ENCODE measurements around the gene IQSEC1.
"Not testable (repeated sequence)": the region's sequence is repeated elsewhere in the genome, so short reads cannot be mapped to it uniquely, and the experiment has no call there.

Gene IQSEC1

DNA sequence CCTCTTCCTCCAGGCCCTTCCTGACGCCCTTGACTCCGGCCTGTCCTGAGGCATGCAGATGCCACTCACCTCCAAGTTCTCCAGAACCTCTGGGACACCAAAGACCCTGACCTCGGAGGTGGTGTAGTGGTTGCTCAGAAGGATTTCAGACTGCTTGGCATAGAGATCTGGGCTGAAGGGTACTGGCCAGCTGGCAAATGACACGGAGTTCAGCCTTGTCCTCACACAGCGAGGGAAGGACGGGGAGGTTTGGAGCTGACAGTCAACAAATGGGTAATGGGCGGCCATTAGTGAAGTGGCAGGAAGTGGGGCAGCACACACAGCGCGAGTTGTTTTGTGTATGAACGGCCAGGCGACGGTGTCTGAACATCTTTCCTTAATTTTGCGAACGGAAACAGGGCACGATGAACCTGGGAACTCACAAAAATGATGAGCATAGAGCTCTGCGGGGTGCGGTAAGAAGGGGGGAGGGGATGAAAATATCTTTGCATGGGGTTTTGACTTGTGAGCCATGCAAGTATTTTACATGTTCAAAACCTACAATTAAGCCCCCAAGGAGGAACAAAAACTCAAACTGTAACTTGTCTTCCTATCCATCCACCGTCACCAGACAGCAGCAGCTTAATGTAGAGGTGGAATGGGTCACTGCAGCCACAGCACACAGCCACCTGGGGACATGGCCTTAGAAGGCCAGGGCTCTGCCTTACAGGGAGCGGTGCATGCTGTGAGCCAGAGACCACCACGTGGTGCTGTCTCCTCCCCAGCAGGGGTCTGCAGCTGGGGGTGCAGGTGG, 188.2 kb downstream of the IQSEC1 start:
- FAIRE-seq: no peak

DNA sequence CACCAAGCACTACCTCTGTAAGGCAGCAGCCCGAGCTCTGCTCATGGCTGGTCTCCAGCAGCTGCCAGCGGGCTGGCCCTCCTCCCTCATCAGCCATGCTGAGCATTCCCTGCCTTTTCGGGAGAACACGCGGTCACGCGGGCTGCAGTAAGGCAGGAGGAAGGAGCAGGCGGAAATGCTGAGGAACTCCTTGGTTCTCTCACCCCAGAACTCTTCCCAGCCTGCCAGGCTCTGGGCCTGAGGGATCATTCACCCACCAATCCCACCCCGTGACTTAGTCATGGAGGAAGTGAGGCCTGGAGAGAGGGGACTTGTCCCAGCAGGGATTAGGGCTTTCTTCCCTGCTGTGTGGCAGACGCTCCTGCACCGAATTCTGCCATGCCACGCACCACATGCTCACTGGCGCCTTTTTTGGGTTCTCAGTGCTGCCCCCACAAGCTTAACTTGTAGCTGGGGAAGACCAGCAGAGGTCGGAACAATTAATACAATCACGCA, 189.0 kb downstream of the IQSEC1 start:
- no peak for FAIRE-seq

DNA sequence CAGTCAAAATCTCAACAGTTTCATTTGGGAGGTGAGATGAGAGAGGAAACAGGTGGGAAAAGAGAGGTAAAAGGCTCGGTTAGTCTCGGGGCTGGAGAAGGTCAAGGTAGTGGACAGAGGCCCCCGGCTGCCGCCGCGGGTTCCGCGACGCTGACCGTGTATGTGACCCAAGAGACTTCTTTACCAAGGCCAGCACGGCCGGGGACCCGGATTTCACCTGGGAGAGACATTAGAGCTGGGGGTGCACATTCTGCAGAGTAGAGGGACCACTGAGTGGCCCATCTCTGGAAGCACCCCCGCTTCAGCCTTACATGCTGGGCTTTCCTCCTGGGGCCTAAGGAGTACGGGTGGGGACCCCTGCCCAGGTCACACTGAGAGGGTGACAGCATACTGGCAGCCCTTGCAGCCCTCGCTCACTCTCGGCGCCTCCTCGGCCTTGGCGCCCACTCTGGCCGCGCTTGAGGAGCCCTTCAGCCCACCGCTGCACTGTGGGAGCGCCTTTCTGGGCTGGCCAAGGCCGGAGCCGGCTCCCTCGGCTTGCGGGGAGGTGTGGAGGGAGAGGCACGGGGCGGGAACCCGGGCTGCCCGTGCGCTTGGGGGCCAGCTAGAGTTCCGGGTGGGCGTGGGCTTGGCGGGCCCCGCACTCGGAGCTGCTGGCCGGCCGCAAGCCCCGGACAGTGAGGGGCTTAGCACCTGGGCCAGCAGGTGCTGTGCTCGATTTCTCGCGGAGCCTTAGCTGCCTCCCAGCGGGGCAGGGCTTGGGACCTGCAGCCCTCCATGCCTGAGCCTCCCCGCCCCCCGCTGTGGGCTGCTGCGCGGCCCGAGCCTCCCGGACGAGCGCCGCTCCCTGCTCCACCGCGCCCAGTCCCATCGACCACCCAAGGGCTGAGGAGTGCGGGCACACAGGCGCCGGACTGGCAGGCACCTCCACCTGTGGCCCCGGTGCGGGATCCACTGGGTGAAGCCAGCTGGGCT, 190.6 kb downstream of the IQSEC1 start:
- no peak for FAIRE-seq

DNA sequence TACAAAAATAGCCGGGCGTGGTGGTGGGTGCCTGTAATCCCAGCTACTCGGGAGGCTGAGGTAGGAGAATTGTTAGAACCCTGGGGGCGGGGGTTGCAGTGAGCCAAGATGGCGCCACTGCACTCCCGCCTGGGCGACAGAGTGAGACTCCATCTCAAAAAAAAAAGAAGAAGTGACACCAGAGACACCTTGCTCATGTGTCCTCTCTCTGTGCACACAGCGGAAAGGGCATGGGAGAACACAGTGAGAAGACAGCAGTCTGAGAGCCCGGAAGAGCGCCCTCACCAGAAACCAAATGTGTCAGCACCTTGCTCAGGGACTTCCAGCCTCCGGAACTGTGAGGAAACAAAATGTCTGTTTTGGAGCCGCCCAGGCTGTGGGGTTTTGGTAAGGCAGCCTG, 191.4 kb downstream of the IQSEC1 start:
- not testable (repeated sequence) for FAIRE-seq

DNA sequence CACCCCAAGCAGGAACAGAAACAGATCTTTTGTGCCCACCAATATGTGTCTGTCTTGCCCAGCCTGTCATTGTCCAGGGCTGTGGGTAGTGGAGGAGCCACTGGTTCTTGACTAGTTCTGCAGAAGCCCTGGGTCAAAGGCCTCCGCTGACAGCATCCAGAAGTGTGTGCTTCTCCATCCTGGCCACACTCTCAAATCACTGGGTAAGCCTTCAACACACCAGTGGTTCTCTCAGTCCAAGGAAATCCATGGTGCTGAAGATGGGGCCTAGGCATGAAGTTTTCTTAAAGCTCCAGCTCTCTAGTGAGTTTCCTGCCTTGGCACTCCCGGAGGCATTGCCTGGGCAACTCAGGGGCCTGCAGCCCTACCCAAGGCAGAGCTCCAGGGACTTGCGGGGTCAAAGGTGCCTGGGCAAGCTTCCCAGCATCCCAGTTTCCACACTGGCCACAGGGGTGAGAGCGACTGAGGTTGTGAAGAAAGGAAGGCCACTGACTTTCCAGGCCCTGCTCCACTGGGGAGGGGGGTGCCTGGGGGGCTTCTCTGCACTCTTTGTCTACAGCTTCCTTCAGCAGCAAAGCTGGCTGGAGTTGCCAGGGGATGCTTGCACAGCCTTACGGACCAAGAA, 193.9 kb downstream of the IQSEC1 start:
- no peak for FAIRE-seq

DNA sequence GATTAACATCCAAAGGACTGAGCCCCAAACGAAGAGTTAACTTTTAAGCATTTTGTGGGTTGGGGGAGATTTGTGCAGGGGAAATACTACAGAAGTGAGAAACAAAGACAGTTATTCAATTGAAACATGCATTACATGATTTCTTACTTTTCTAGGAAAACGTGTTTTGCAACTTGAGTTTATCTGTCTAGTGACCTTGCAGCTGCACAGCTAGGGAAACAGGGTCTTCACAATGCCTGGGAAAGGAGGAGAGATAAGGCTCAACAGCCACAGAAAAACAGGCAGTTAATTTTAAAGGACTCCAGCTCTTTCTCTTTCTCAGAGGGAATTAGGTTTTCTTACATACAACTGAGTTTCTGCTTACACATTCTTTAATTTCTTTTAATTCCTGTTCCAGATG, 194.5 kb downstream of the IQSEC1 start:
- FAIRE-seq: not testable (repeated sequence)

DNA sequence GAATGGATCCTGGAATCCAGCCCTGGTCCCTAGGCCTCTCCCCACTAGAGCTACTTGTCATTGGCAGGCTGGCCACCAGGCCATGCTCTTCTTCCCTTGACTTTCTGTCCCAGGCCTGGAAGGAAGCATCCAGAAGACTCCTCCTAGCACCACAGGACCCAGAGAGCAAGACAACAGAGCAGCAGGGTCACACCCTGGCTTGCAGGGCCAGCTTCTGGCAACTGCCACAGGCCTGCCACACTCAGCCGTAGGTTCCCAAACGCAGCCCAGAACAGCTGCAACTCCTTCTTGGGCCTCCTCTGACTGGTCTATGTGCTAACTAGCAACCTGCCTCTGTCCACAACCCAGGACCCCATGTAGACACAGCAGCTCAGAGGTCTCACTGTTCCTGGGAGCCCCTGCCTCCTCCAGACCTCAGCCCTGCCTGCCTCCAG, 195.1 kb downstream of the IQSEC1 start:
- no peak for FAIRE-seq

DNA sequence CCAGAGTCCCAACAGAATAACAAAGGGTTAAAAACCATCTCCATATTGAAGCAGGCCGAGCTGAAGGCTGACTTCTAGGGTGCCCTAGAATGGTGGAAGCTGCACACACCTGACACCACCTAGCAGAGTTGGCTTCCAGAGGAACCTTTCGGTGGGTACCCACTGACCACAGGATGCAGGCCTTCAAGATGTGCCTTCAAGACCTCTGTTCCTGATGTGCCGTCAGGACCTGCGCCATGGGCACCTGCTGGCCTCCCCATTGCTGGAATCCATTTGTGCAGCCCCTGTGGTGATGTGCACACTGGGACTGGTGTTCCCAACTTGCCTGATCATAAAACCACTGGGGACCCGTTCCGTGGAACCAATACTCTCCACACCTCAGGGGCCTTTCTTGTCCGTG, 196.2 kb downstream of the IQSEC1 start:
- FAIRE-seq: no peak

DNA sequence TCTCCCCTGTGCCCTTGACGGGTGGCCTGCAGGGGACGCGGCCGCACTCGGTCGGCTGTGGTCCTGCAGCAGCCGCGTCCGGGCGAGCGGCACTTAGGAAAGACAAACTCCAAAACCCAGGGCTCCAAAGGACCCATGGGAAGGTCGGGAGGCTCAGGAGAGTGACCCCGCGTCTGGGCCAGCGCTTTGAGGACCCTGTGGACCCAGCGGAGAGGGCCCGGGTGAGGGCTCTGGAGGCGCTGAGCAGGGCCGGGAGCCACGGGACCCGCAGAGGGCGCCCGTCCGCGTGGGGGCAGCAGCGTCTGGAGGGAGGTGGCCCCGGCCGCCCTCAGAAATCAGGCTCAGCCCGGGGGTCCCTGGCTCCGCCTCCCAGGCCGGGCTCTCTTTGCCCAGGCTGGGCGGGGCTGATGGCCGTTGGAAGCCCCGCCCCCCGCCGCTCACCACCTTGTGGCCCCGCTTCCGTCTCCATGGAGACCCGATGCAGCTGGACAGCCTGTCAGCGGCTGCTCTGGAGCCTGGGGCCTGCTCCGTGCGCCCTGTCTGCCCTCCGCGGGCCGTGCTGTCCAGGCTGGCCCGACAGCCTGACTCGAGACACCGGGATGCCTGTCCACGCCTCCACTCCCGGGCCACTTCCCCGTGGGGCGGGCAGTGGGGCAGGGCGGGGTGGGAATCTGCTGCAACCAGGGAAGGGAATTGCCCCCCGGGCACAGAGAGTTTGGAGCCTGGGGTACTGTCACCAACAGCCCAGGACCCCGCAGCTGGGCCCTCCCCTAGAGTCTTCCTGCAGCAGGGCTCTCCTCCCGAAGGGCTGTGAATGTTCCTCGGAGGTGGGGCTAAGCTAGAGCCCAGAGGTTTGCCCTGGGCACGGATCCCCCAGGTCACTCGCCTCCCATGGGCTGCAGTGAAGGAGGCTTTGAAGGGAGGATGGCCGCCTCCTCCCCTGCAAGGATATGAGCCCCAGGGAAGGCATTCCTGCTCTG, 197.1 kb downstream of the IQSEC1 start:
- no peak for FAIRE-seq

DNA sequence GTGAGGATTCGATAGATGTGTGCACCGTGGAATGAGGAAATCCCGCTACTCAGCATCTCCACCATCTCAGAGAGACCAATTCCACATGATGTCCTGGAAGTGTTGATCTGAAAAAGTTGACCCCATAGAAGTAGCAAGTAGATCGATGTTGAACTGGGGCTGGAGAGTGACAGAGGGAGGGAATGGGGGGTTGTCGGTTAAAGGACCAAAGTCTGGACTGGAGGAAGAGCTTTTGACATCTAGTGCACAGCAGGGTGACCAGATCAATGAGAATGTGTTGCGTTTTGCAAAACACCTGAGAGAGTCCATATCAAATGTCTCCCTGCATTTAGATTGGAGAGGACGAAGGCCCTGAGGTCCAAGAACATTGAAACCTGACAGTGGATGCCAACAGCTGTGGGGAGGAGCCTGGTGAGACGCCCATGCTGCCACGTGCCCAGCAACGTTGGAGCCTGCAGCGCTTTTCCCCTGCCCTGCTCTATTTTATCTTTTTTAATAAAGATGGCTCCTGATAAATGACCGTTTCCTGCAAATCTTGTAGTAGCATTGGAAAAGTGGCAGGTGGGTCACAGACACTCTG, 201.7 kb downstream of the IQSEC1 start:
- no peak for FAIRE-seq

DNA sequence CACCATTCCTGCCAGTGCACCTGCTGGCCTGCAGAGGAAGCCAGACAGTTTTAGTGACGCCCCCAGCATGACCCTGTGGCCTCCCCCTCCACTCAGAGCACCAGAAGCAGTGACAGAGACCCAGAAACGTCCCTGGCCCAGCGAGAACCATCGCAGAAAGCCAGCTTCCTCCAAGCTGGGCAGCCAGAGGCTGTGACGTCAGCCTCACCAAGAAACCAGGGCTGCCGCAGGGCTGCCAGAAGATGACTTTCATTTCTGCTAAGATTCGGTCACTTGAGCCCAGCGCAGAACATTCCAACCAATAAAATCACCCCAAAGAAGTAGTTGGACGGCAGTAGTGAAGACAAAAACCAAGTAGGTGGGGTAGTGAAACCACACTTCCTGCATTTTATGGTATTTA, 202.3 kb downstream of the IQSEC1 start:
- FAIRE-seq: no peak

DNA sequence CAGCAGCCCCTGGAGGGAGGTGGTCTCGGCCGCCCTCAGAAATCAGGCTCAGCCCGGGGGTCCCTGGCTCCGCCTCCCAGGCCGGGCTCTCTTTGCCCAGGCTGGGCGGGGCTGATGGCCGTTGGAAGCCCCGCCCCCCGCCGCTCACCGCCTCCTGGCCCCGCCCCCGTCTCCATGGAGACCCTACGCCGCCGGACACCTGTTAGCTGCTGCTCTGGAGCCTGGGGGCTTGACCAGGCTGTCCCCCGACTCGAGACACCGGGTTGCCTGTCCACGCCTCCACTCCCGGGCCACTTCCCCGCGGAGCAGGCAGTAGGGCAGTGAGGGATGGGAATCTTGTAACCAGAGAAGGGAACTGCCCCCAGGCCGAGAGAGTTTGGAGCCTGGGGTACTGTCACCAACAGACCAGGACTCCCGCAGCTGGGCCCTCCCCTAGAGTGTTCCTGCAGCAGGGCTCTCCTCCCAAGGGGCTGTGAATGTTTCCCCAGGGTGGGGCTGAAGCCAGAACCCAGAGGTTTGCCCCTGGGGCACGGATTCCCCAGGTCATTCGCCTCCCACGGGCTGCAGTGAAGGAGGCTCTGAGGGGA, 204.1 kb downstream of the IQSEC1 start:
- FAIRE-seq: no peak

DNA sequence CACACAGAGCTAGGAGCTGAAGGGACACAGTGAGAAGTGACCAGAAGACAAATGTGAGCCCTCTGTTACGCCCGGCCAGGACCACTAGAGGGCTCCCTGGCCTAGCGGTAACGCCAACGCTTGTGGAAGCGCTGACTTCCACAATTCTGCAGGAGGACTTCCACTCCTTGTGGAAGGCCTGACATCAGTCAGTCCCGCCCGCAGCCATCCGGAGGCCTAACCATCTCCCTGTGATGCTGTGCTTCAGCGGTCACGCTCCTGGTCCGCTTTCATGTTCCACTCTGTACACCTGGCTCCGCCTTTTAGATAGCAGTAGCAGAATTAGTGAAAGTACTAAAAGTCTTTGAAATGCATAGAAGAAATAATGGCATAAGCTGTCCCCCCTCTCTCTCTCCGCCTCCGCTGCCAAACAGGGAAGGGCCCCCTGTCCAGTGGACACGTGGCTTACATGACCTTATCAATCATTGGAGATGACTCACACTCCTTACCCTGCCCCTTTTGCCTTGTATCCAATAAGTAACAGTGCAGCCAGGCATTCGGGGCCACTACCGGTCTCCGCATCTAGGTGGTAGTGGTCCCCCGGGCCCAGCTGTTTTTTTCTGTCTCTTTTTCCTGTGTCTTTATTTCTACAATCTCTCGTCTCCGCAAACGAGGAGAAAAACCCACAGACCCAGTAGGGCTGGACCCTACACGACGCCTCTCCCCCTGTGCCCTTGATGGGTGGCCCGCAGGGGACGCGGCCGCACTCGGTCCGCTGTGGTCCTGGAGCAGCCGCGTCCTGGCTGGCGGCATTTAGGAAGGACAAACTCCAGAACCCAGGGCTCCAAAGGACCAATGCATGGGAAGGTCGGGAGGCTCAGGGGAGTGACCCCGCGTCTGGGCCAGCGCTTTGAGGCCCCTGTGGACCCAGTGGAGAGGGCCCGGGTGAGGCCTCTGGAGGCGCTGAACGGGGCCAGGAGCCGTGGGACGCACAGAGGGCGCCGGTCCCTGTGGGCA, 204.9 kb downstream of the IQSEC1 start:
- peak; percentile 77 for FAIRE-seq

DNA sequence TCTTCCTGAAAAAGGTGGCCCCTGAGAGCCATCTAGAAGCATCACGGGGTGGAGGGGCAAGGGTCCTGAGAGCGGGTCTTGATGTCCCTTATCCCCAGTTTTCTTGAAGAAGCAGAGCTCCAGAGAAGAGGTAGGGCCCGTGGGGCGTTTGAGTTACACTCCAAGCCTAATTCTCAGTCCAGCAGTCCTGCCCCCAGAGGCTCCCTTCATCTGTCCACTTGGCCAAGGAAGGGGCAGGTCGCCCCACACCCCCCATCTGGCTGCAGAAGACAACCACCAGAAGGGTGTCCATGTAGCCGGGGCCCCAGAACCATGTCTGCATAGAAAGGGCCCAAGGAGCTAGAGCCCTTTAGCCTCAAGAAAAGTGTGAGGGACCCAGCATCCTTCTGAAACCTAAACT, 206.4 kb downstream of the IQSEC1 start:
- FAIRE-seq: no peak

DNA sequence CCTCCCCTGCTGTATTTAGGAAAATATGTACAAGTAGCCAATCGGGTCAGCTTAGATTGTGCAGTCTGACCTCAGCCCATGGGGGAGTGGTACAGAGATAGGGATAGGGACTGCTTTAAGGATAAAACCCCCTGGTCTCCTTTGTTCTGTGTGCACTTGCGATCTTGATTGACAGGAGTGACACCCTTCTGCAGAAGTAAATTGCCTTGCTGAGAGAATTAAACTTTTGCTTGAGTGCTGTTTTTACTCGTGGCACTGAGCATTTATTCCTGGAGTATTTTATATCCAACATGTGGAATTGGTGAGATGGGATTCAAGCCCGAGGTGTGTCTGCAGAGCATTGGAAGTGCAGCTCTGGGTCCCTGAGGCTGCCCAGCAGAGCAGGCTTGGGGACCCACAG, 208.0 kb downstream of the IQSEC1 start:
- FAIRE-seq: no peak

DNA sequence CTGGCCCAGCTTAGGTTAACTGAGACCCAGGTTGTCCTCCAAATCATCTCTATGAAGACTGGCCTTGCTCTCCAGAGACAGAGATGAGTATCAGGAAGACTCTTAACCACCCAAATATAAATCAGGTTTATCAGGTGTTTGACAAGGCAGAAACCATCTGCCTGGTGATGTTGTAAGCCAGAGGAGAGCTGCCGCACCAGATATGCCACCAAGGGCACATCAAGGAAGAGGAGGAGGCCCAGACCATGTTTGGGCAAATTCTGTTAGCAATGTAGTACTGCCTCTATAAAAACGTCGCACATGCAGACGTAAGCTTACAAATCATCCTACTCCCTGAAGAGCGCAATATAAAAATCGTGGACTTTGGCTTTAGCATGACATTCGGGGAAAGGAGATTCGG, 210.8 kb downstream of the IQSEC1 start:
- no peak for FAIRE-seq

DNA sequence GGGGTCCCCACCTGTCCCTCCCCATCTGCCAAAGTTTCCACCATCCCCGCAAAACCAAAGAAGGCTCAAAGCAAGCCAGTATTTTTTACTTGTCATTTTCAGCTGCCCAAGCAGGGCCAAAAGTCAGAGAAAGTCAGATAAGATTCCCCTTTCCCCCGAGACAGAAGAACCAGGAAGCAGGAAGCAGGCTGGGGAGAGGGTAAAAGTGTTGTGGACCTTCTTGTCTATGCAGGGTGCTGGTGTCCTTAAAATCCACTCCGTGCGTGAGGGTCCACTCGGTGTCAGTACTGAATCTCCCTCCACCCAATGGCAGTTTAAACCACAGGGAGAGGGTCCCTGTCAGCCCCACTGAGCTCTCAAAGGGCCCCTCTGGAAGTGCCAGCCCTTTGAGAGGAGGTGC, 211.6 kb downstream of the IQSEC1 start:
- no peak for FAIRE-seq

DNA sequence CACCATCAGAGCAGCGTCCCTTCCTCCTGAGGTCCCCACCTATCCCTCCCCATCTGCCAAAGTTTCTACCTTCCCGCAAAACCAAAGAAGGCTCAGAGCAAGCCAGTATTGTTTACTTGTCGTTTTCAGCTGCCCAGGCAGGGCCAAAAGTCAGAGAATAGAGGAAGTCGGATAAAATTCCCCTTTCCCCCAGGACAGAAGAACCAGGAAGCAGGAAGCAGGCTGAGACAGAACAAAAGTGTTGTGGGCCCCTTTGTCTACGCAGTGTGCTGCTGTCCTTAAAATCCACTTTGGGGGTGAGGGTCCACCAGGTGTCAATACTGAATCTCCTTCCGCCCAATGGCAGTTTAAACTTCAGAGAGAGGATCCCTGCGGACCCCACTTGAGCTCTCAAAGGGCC, 213.4 kb downstream of the IQSEC1 start:
- FAIRE-seq: no peak

DNA sequence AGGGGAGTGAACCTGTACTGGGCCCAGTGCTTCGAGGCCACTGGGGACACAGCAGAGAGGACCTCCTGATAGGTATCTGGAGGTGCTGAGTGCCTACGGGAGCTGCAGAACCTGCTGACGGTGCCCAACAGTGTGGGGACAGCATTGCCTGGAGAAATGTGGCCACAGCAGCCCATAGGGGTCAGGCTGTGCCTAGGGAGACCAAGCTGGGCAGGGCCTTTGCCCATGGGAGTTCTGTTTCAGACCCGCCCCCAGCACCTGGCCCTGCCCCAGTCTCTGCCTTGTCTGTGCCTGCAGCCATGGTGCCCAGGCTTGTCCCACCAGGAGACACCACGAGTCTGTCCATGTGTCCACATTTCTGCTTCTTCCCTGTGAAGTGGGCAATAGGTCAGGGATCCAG, 216.6 kb downstream of the IQSEC1 start:
- FAIRE-seq: no peak

DNA sequence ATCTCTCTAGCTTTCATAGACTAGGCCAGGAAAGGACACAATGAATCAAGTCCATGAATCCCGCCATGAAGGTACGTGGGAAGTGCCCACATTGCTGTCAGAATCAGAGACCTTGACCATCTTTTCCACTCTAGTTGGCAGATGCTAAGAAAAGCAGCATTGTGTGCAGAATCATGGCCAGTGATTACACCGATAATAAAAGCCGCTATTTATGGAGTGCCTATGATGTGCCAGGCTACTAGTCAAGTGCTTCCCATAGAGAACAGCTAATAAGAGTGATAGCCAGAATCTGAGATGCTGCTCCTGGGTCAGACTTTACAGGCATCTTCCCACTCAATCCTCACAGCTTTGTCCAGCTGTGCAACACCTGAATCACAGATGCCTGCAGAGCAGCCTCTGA, 218.7 kb downstream of the IQSEC1 start:
- FAIRE-seq: no peak

All from endometrium (tissue), 2 donors.